ENCODE measurements around the gene LIPC. TPM values are rescaled to one million over a fixed set of nuclear protein-coding genes. Genes with fewer than 3 reads are reported as not detected.

Gene LIPC
- polyA plus RNA-seq, 1 of the 3 experiments (the other 2 are of a cell fraction): not detected

- no peaks in the 10 kb centered on the region for H3K27me3 ChIP-seq (ENCODE audit: insufficient read depth)
- TF ChIP-seq NFIC (IDR thresholded peaks at IDR 0.05; ENCODE audit: borderline replicate concordance): no peak
- no peak for TF ChIP-seq TCF12 (IDR thresholded peaks at IDR 0.05)
- TF ChIP-seq GABPA (IDR thresholded peaks at IDR 0.05; ENCODE audit: low read depth): no peak
- no peak for TF ChIP-seq RXRA (IDR thresholded peaks at IDR 0.05; ENCODE audit: borderline replicate concordance, low read depth)
- TF ChIP-seq NRF1 (IDR thresholded peaks at IDR 0.05; ENCODE audit: low read depth, low read length): no peak
- TF ChIP-seq JUND (IDR thresholded peaks at IDR 0.05): no peak
- no peak for TF ChIP-seq SMC3 (IDR thresholded peaks at IDR 0.05; ENCODE audit: low read depth, low read length)
- TF ChIP-seq EP300 (IDR thresholded peaks at IDR 0.05; ENCODE audit: borderline replicate concordance in 1 of 2, low read depth in 1 of 2, low read length in 1 of 2): no peak
- TF ChIP-seq RCOR1 (IDR thresholded peaks at IDR 0.05; ENCODE audit: low read length): no peak
- TF ChIP-seq POLR2AphosphoS5 (IDR thresholded peaks at IDR 0.05; ENCODE audit: low read depth, low read length): no peak
- no peak for TF ChIP-seq ZBTB33 (IDR thresholded peaks at IDR 0.05; ENCODE audit: borderline replicate concordance, low read depth)
- TF ChIP-seq RFX5 (IDR thresholded peaks at IDR 0.05; ENCODE audit: low read length): no peak
- TF ChIP-seq MEF2A (IDR thresholded peaks at IDR 0.05; ENCODE audit: borderline replicate concordance, low read depth): no peak
- no peak for DNase-seq
- no peaks in the 10 kb centered on the region for H3K79me2 ChIP-seq (ENCODE audit: insufficient read depth)
- no peak overlapping the region for H3K4me2 ChIP-seq
- ChIA-PET POLR2A (no interaction called here), CTCF (interaction anchor here (1.5 kb wide), 1 partner anchor 230 kb away, joined by 4 read pairs; no protein-coding TSS in a partner anchor)
- H3K9ac ChIP-seq: no peak overlapping the region
- H3F3A ChIP-seq (replicated peaks; ENCODE audit: insufficient read depth): no peaks in the 10 kb centered on the region
- H2AFZ ChIP-seq (ENCODE audit: low read depth): no peak overlapping the region
- H3K4me3 ChIP-seq (ENCODE audit: low read depth in 2 of 2, low read length in 1 of 2): no peak overlapping the region
- H3K27ac ChIP-seq (ENCODE audit: low read depth in 2 of 2, low read length in 1 of 2): no peak overlapping the region
- no peaks in the 10 kb centered on the region for H3K36me3 ChIP-seq (replicated peaks in 1 of 2; ENCODE audit: control insufficient read depth in 1 of 2, insufficient read depth in 2 of 2, low read length in 1 of 2)
- H4K20me1 ChIP-seq (ENCODE audit: insufficient read depth): no peaks in the 10 kb centered on the region
- no peaks in the 10 kb centered on the region for H3K9me2 ChIP-seq
- peaks cover 0 to 2% of the 10 kb centered on the region in 2 experiments; a peak in 1 of 4 replicates for H3K4me1 ChIP-seq (ENCODE audit: control insufficient read depth in 1 of 2, insufficient read depth in 2 of 2, low read depth in 1 of 2, low read length in 1 of 2)
- WGBS (ENCODE audit: low lambda C conversion rate): 65% methylated on average over 3 of the region's 3 CpGs
- H3K9me3 ChIP-seq: no peaks in the 10 kb centered on the region
Observed at GRCh38 chr15:58458076-58458475, 26.3 kb downstream of the LIPC start.

GRCh38 chr15:58459045-58459444 lies 27.3 kb downstream of the LIPC start:
- Histone ChIP-seq H3K36me3 (replicated peaks in 1 of 2; ENCODE audit: control insufficient read depth in 1 of 2, insufficient read depth in 2 of 2, low read length in 1 of 2) (no peaks in the 10 kb centered on the region), H3K9ac (no peak overlapping the region), H3K27ac (ENCODE audit: low read depth in 2 of 2, low read length in 1 of 2) (no peak overlapping the region), H2AFZ (ENCODE audit: low read depth) (no peak overlapping the region), H3K4me2 (no peak overlapping the region), H3K9me3 (no peaks in the 10 kb centered on the region), H3K9me2 (no peaks in the 10 kb centered on the region), H3F3A (replicated peaks; ENCODE audit: insufficient read depth) (no peaks in the 10 kb centered on the region), H4K20me1 (ENCODE audit: insufficient read depth) (no peaks in the 10 kb centered on the region), H3K4me1 (ENCODE audit: control insufficient read depth in 1 of 2, insufficient read depth in 2 of 2, low read depth in 1 of 2, low read length in 1 of 2) (peaks cover 0 to 2% of the 10 kb centered on the region in 2 experiments; a peak in 1 of 4 replicates), H3K4me3 (ENCODE audit: low read depth in 2 of 2, low read length in 1 of 2) (no peak overlapping the region), H3K27me3 (ENCODE audit: insufficient read depth) (no peaks in the 10 kb centered on the region), H3K79me2 (ENCODE audit: insufficient read depth) (no peaks in the 10 kb centered on the region)
- CTCF ChIA-PET: no interaction called here
- no peak for TF ChIP-seq USF2 (IDR thresholded peaks at IDR 0.05; ENCODE audit: borderline replicate concordance, low read depth, low read length)
- TF ChIP-seq GATA2 (CRISPR knock-in tag; IDR thresholded peaks at IDR 0.05): no peak
- TF ChIP-seq FOSL2 (IDR thresholded peaks at IDR 0.05; ENCODE audit: borderline replicate concordance, low read depth): no peak
- TF ChIP-seq GABPA (IDR thresholded peaks at IDR 0.05; ENCODE audit: low read depth): no peak
- TF ChIP-seq POLR2AphosphoS5 (IDR thresholded peaks at IDR 0.05; ENCODE audit: low read depth, low read length): no peak
- no peak for TF ChIP-seq PBX3 (IDR thresholded peaks at IDR 0.05)
- no peak for TF ChIP-seq RFX5 (IDR thresholded peaks at IDR 0.05; ENCODE audit: low read length)
- TF ChIP-seq EP300 (IDR thresholded peaks at IDR 0.05; ENCODE audit: borderline replicate concordance in 1 of 2, low read depth in 1 of 2, low read length in 1 of 2): no peak
- TF ChIP-seq RXRA (IDR thresholded peaks at IDR 0.05; ENCODE audit: borderline replicate concordance, low read depth): no peak
- DNase-seq: no peak
- POLR2A ChIA-PET: no interaction called here
- 67% methylated on average over 2 of the region's 2 CpGs for WGBS (ENCODE audit: low lambda C conversion rate)
